ENCODE measurements around the gene TMEM98.

DNA sequence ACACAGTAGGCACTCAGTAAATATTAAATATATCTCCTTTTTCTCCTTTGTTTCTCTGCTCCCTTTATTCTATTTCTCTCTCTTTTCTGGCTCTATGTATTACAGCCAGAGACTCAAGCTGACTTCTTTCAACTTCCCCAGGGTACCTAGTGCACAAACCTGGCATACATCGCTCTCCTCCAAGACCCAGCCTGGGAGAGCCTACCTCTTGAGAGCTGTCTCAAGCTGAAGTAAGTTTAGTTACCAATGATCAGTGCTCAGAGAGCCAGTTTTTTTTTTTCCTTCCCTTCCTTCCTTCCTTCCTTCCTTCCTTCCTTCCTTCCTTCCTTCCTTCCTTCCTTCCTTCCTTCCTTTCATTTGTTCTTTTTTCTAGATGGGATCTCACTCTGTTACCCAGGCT lies 19.8 kb downstream of the TMEM98 start:
- TF ChIP-seq, protein P1, sequence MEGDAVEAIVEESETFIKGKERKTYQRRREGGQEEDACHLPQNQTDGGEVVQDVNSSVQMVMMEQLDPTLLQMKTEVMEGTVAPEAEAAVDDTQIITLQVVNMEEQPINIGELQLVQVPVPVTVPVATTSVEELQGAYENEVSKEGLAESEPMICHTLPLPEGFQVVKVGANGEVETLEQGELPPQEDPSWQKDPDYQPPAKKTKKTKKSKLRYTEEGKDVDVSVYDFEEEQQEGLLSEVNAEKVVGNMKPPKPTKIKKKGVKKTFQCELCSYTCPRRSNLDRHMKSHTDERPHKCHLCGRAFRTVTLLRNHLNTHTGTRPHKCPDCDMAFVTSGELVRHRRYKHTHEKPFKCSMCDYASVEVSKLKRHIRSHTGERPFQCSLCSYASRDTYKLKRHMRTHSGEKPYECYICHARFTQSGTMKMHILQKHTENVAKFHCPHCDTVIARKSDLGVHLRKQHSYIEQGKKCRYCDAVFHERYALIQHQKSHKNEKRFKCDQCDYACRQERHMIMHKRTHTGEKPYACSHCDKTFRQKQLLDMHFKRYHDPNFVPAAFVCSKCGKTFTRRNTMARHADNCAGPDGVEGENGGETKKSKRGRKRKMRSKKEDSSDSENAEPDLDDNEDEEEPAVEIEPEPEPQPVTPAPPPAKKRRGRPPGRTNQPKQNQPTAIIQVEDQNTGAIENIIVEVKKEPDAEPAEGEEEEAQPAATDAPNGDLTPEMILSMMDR (IDR thresholded peaks at IDR 0.05) = no peak
- no peak for TF ChIP-seq POLR2A (IDR thresholded peaks at IDR 0.05)
